ENCODE results near the gene PAM16.

Gene PAM16

GRCh38 chr16:4361033-4361943 lies 10.2 kb upstream of the PAM16 start:
- no peak; the same call in 2 of the 3 replicates for ATAC-seq (ENCODE audit: low read depth)
- H3K36me3 ChIP-seq (ENCODE audit: low read depth): no peaks in the 10 kb centered on the region; the same call in 1 of the 2 replicates
- H3K4me3 ChIP-seq (ENCODE audit: severe bottlenecking): no peak overlapping the region
- H3K9me3 ChIP-seq (ENCODE audit: severe bottlenecking): no peaks in the 10 kb centered on the region
- no peak overlapping the region for H3K27ac ChIP-seq (ENCODE audit: poor library complexity, severe bottlenecking)
- no peaks in the 10 kb centered on the region for H3K27me3 ChIP-seq (ENCODE audit: insufficient read depth, poor library complexity, severe bottlenecking)
- DNase-seq (ENCODE audit: low spot score): no peak
- H3K4me1 ChIP-seq (ENCODE audit: insufficient read depth, poor library complexity, severe bottlenecking): no peaks in the 10 kb centered on the region
- no peak for TF ChIP-seq CTCF (IDR thresholded peaks at IDR 0.05; ENCODE audit: poor library complexity, severe bottlenecking)

- H3K9me3 ChIP-seq (ENCODE audit: severe bottlenecking): no peaks in the 10 kb centered on the region
- no peaks in the 10 kb centered on the region for H3K4me1 ChIP-seq (ENCODE audit: insufficient read depth, poor library complexity, severe bottlenecking)
- DNase-seq (ENCODE audit: low spot score): no peak
- H3K36me3 ChIP-seq (ENCODE audit: low read depth): no peaks in the 10 kb centered on the region; the same call in 1 of the 2 replicates
- H3K27me3 ChIP-seq (ENCODE audit: insufficient read depth, poor library complexity, severe bottlenecking): no peaks in the 10 kb centered on the region
- no peak for TF ChIP-seq CTCF (IDR thresholded peaks at IDR 0.05; ENCODE audit: poor library complexity, severe bottlenecking)
- no peak overlapping the region for H3K4me3 ChIP-seq (ENCODE audit: severe bottlenecking)
- H3K27ac ChIP-seq (ENCODE audit: poor library complexity, severe bottlenecking): no peak overlapping the region
- peak; percentile 59 for ATAC-seq (ENCODE audit: low read depth)
Observed at GRCh38 chr16:4360538-4361021, 9.5 kb upstream of the PAM16 start.

GRCh38 chr16:4359914-4360313 lies 8.8 kb upstream of the PAM16 start:
- Histone ChIP-seq H3K27me3 (ENCODE audit: insufficient read depth, poor library complexity, severe bottlenecking) (no peaks in the 10 kb centered on the region), H3K36me3 (ENCODE audit: low read depth) (no peaks in the 10 kb centered on the region; the same call in 1 of the 2 replicates), H3K4me1 (ENCODE audit: insufficient read depth, poor library complexity, severe bottlenecking) (no peaks in the 10 kb centered on the region), H3K9me3 (ENCODE audit: severe bottlenecking) (no peaks in the 10 kb centered on the region), H3K27ac (ENCODE audit: poor library complexity, severe bottlenecking) (no peak overlapping the region), H3K4me3 (ENCODE audit: severe bottlenecking) (no peak overlapping the region)
- ATAC-seq (ENCODE audit: low read depth): no peak
- TF ChIP-seq CTCF (IDR thresholded peaks at IDR 0.05; ENCODE audit: poor library complexity, severe bottlenecking): no peak
- no peak for DNase-seq (ENCODE audit: low spot score)

GRCh38 chr16:4358831-4359561 lies 7.9 kb upstream of the PAM16 start:
- Histone ChIP-seq H3K9me3 (ENCODE audit: severe bottlenecking) (no peaks in the 10 kb centered on the region), H3K4me3 (ENCODE audit: severe bottlenecking) (no peak overlapping the region), H3K27ac (ENCODE audit: poor library complexity, severe bottlenecking) (no peak overlapping the region), H3K4me1 (ENCODE audit: insufficient read depth, poor library complexity, severe bottlenecking) (no peaks in the 10 kb centered on the region), H3K27me3 (ENCODE audit: insufficient read depth, poor library complexity, severe bottlenecking) (no peaks in the 10 kb centered on the region), H3K36me3 (ENCODE audit: low read depth) (no peaks in the 10 kb centered on the region; the same call in 1 of the 2 replicates)
- DNase-seq (ENCODE audit: low spot score): no peak
- peak; percentile 54; the same call in 1 of the 3 replicates for ATAC-seq (ENCODE audit: low read depth)
- peak; percentile 86 for TF ChIP-seq CTCF (IDR thresholded peaks at IDR 0.05; ENCODE audit: poor library complexity, severe bottlenecking)

Measured in RWPE2 (cell line).